Stimulated activated CD4-positive, alpha-beta T cell treated with anti-CD3 and anti-CD28 coated beads, Interleukin-4, amount 100 ng/mL, for 48 hours (primary cell): ENCODE data around the gene VPS35.
"Not testable (repeated sequence)": the region's sequence is repeated elsewhere in the genome, so short reads cannot be mapped to it uniquely, and the experiment has no call there.

ENCODE experiments used
- DNase-seq, 2 donors: peaks; one replicate each; pipeline ENCODE4 v3.0.0-alpha.2; 2020; ENCODE audit warnings: low read depth in 2 of 2

The VPS35 gene

GRCh38 chr16:46712911-46713310 lies 23.9 kb upstream of the VPS35 start:
- no peak for DNase-seq

DNA sequence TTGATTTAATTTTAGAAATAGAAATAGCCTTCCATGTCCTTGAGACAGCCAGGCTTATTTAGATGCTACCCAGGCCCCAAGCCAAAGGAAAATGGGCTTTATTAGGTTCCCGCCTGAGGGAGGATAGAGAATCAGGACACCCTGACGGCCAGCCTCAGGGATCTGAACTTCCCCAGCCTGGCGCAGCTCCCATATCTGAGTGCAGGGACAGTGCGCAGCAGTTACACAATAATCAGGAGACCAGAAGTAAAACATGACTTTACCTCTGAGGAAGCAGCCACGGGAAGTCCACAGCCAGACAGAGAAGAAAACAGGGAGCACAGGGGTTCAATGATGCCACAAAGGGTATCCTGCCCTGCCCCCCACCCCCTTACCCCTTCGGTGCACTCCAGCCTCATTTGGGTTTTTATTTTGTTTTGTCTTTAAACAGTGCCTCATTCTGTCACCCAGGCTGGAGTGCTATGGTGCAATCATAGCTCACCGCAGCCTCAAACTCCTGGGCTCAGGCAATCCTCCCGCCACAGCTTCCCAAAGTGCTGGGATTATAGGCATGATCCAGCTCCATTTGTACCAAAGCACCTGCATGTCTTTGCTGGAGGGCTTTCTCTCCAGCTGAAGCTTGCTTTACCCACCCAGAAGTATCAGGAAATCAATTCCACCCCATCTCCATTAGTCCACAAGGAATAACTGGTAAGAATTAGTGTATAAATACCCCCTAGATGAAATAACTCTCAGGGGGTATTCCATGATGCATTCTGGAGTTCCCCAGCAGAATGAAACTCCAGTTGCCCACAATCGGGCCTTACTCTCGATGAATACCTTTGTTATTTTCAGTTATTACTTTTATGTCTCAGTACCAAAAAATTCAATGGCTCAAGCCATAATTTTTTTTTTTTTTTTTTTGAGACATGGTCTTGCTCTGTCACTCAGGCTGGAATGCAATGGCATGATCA lies 22.4 kb upstream of the VPS35 start:
- no peak for DNase-seq

DNA sequence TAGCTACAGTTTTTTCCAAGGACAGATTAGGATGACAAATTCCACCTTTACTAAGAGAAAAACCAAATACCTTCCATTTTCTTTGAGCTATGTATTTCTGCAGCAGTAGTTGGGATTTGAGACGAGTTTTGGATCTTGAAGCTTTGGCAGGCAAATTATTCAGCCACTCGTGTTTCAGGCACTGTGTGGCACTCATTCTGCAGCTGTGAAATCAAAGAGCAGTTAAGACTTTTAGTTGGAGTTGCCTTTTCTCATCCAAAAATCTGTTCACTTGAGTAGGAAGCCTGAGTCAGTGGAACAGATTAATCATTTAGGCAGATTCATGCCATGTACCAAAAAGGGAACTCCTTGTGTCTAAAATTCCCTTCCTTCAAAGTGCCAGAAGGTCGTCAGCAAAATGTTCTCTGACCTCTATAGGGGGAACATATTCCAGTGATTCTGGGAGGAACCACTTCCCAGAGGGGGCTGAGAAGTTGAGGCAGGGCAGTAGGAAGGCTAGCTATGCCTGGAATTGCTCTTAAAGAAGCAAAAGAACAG lies 20.6 kb upstream of the VPS35 start:
- DNase-seq: no peak

- no peak for DNase-seq
Observed at GRCh38 chr16:46706642-46707041, 17.7 kb upstream of the VPS35 start.

- DNase-seq: no peak
Observed at GRCh38 chr16:46702030-46702429, 13.1 kb upstream of the VPS35 start.

GRCh38 chr16:46701615-46702014 lies 12.6 kb upstream of the VPS35 start:
- DNase-seq: no peak

DNA sequence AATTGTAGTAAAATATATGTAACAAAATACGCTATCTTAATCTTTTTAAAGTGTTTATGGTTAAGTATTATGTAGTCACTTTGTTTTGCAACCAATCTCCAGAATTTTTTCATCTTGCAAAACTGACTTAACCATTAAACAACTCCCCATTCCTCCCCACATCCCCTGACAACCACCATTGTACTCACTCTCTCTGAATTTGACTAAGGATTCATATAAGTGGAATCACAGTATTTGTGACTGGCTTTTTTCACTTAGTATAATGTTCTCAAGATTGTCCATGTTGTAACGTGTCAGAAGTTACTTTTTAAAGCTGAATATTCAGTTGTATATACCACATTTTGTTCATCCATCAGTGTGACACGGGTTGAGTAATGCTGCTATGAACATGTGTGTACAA lies 11.1 kb upstream of the VPS35 start:
- no peak for DNase-seq

DNA sequence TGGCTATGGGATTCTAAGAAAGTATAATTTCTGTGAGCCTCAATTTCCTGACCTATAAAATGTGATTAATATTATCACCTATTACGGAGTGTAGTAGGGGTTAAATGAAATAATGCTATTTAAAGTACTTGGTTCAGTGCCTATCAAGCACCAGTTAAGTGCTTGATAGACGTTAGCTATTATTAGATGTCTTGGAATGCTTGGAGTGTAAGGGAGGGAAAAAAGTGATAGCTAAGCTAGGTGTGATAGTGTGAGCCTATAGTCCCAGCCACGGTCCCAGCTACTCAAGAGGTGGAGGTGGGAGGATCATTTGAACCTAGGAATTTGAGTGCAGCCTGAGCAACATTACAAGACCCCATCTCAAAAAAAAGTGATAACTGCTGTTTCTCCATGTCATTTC lies 8.0 kb upstream of the VPS35 start:
- no peak for DNase-seq

DNA sequence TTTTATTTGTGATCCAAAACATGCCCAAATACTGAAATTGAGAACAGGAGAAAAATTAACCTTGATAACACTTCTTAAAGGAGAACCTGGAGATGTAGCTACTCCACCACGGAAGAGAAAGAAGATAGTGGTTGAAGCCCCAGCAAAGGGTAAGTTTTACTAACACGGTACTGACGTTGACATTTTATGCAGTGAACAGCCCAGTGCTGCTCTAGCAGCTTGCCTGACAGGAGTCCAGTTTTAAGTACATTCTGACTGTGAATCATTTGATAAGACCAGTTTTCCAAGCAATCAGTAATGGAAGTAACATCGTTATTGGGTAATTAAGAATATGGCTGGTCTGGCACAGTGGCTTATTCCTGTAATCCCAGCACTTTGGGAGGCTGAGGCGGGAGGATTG lies 7.0 kb upstream of the VPS35 start:
- no peak for DNase-seq

GRCh38 chr16:46693598-46693997 lies 4.6 kb upstream of the VPS35 start:
- no peak for DNase-seq

DNA sequence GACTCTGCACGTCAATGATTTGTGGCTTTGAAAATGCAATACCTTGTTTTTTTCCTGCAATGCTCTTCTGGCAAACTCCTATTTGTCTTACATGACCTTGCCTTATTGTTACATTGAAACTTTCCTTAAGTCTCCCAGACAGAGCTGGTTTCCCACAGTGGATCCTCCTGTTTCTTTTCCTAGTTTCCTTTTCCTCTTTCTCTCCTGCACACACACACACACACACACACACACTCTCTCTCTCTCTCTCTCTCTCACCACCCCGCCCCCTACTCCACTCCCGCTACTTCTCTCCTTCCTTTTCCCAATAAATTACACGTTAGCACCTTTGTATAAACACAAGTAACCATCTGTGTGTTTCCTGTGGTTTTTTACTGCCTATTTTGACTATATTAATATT lies 2.7 kb upstream of the VPS35 start:
- no peak for DNase-seq

GRCh38 chr16:46690281-46691178 lies 1.6 kb upstream of the VPS35 start:
- no peak for DNase-seq

GRCh38 chr16:46689365-46690280 lies 645 bp upstream of the VPS35 start, which contains the start of gene ORC6:
Gene ORC6 (plus strand): TSS chr16:46689659. CDS start chr16:46689706, 47 bp downstream.
- DNase-seq: peak; percentile 96 to 98

DNA sequence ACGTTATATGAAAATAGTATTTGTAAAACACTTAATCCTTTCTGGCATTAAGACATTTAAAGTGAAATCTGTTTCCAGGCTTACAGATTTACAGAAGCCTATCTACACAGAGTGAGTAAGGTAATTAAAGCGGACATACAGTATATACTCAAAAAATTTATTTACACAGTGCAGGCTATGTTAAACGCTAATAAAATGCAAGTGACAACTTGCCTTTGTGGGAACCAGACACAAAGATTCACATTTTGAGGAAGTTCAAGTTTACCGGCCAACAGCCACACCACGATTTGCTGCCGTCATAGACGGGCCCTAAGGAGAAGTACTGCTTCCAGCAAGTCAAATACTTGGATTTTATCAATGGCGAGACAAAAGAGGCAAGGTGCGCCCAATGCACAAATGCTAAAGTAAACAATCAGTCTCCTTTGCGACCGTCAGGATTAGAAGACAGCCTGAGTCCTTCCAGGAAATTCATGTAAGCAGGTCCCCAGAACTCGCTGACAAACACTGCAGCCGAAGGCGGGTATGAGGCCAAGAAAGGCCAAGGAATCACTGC lies 801 bp downstream of the VPS35 start:
- DNase-seq: no peak

DNA sequence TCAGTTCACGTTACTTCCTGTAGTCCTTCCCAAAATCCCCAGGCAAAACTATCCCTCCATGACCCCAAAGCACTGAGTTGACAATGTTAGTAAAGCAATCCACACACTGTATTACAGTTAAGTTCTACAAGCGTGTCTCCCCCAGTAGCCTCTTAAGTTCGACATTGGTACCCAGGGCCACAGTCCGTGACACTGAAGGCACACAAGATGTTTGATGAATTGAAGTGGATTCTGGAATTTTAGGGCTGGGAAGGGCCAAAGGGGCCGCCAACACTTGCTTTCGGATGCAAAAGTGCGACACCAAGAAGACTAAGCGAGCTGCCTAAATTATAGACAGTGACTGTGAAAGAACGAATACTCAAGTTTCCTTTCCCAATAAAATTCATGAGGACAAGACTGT lies 1.5 kb downstream of the VPS35 start:
- no peak for DNase-seq

GRCh38 chr16:46686815-46687473 lies 2.0 kb downstream of the VPS35 start:
- no peak for DNase-seq

DNA sequence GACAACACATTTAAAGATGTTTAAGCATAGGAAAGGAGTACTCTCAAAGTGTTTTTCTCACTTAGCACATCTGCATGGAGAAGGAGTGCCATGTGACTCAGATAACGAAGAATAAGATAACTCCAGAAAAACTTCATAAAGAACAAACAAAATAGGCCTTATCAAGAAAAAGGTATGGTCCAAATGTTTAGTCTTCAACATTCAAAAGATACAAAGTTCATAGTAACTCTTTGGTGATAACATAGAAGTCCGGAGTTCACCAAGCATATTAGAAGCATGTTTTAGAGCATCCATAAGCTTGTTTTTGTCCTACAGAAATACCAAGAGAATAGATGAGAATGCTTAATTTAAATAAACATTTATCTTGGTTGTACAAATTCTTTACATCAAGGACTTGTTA lies 7.1 kb downstream of the VPS35 start:
- DNase-seq: not testable (repeated sequence)

DNA sequence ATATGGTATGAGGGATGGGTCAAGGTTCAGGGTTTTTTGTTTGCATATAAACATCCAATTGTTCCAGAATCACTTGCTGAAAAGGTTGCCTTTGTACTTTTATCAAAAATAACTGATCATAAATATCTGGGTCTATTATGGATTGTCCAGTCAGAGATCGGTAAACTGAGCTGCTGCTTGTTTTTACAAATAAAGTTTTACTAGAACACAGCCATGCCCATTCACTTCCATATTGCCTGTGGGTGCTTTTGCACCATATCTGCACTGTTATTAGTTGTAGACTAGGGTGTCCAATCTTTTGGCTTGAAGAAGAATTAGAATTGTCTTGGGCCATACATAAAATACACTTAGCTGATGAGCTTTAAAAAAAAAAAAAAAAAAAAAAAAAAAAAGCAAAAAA lies 11.0 kb downstream of the VPS35 start:
- DNase-seq: not testable (repeated sequence)

DNA sequence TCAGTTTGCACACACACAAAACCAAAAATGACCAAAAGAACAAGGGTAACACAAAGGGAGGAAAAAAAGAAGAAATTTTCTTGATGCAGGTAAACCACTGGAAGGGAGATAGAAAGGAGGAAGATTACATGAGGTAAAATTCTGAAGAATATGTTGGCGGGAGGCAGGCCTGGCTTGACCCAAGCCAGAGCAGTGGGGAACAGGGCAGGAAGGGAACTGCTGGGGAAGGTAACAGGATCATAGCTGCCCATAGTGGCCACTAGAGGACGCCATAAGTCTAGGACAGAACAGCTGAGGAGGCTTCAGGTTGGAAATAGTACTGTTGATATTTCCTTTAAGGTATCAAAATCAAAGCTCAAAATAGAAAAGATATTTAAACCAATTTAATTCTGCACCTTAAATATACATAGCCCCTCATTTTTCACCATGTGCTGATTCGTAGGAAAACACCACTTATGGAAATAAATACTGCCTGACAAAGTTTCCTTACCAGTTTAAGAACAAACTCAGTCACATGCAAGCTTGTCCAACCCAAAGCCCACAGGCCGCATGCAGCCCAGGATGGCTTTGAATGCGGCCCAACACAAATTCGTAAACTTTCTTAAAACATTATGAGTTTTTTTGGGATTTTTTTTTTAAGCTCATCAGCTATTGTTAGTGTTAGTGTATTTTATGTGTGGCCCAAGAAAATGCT lies 15.5 kb downstream of the VPS35 start:
- peak; percentile 23 to 40 for DNase-seq

DNA sequence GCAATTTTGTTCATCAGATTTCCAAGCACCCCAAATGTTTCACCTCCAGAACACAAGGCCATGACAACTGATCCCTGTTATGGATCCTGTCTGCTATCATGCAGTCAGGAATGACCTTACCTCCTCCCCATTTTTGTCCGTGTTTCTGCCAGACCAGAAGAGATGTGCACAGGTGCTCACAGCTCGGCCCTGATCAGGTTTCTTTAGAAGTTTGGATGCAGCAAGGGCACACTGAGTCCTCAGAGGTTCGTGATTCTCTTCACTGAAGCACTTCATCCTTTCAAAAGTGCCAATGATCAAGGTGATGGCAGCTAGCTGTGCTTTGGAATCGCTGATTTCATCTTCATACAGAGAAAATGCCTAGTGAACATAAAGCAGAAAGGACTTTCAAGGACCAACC lies 26.9 kb downstream of the VPS35 start:
- DNase-seq: no peak
